Endothelial cell of umbilical vein (primary cell): ENCODE data around the gene SPECC1L.

Source experiments
- CTCF ChIP-seq, 2 donors: IDR thresholded peaks; 1 replicate in 1 of 2; 2 replicates in 1 of 2; pipeline ENCODE4 v1.5.1; 2011; ENCODE audit warnings: low read length in 2 of 2, mild to moderate bottlenecking in 2 of 2, moderate library complexity in 2 of 2, control low read depth in 1 of 2, inconsistent platforms in 1 of 2, low read depth in 1 of 2; ENCODE audit not compliant: insufficient read depth in 1 of 2; ENCODE audit errors: extremely low read depth in 1 of 2
- EZH2 ChIP-seq: IDR thresholded peaks from 2 replicates; pipeline ENCODE4 v1.6.1; 2012; ENCODE audit warnings: borderline replicate concordance, low read depth, mild to moderate bottlenecking, moderate library complexity, low read length, inconsistent platforms; ENCODE audit not compliant: severe bottlenecking
- GATA2 ChIP-seq: IDR thresholded peaks from 2 replicates; pipeline ENCODE4 v1.7.0; 2011; ENCODE audit warnings: low read depth, mild to moderate bottlenecking, moderate library complexity, mixed read lengths, low read length; ENCODE audit not compliant: insufficient read length, insufficient read depth
- MYC ChIP-seq: IDR thresholded peaks from one replicate; pipeline ENCODE4 v1.6.1; 2011; ENCODE audit warnings: mild to moderate bottlenecking, low read depth, low read length
- POLR2AphosphoS5 ChIP-seq: IDR thresholded peaks from 2 replicates; pipeline ENCODE4 v1.6.1; 2012; ENCODE audit warnings: low read depth, mild to moderate bottlenecking, control low read depth, low read length, moderate library complexity; ENCODE audit not compliant: insufficient read depth

GRCh38 chr22:24233235-24233634 lies 37.4 kb upstream of the SPECC1L start:
- TF ChIP-seq GATA2 (no peak), CTCF (IDR thresholded peaks at IDR 0.05; ENCODE audit: extremely low read depth in 1 of 2, insufficient read depth in 1 of 2, low read depth in 1 of 2, low read length in 2 of 2) (no peak), POLR2AphosphoS5 (no peak), MYC (no peak), EZH2 (no peak)
